Lower lobe of right lung (tissue), 2 donors: ENCODE data around the gene PCDHA10. TPM values are rescaled to one million over a fixed set of nuclear protein-coding genes. Genes with fewer than 3 reads are reported as not detected.
"Not testable (repeated sequence)": the region's sequence is repeated elsewhere in the genome, so short reads cannot be mapped to it uniquely, and the experiment has no call there.

Experiments used
- ATAC-seq, 2 donors: fragments of 200-7000 bp; cut with Tn5 transposase; one replicate each; pipeline ENCODE4 v1.9.1; 2020 to 2022; ENCODE audit warnings: mild to moderate bottlenecking in 2 of 2, moderate library complexity in 2 of 2
- DNase-seq: peaks from one replicate; pipeline ENCODE4 v3.0.0-alpha.2; 2020
- H3K27ac ChIP-seq: fragments of 200-600 bp; one replicate; pipeline ENCODE4 v1.8.0; 2022
- H3K27me3 ChIP-seq: fragments of 200-600 bp; one replicate; pipeline ENCODE4 v1.8.0; 2022; ENCODE audit warnings: low read depth
- H3K36me3 ChIP-seq: fragments of 200-600 bp; one replicate; pipeline ENCODE4 v1.8.0; 2022; ENCODE audit warnings: mild to moderate bottlenecking
- H3K4me1 ChIP-seq: fragments of 200-600 bp; one replicate; pipeline ENCODE4 v1.8.0; 2022
- H3K4me3 ChIP-seq: fragments of 200-600 bp; one replicate; pipeline ENCODE4 v1.8.0; 2022; ENCODE audit warnings: mild to moderate bottlenecking
- H3K9me3 ChIP-seq: fragments of 200-600 bp; one replicate; pipeline ENCODE4 v1.8.0; 2022
- intact Hi-C: fragments of 100-400 bp; cut with DNase I; formaldehyde crosslinking; loops from one replicate; pipeline ENCODE4 v1.11.0; 2022
- total RNA-seq: library from RNA; stranded (reverse); fragmentation: NEBNext Ultra II Directional; extraction: Animal tissue kit (Norgen Biotek cat#: 25700); gene quantifications from one replicate; pipeline ENCODE4 v1.2.1, GENCODE V29; 2021
- TF ChIP-seq, protein P1 (sequence below): fragments of 200-600 bp; IDR thresholded peaks from one replicate; pipeline ENCODE4 v1.8.0; 2022; ENCODE audit warnings: antibody characterized with exemption, mild to moderate bottlenecking
- donor health status: DM: no; HTN: yes; CAD: no; lungs with severe emphysema.

Gene PCDHA10
- total RNA-seq, 1 donor from 2014 or later: 1.5 TPM

DNA sequence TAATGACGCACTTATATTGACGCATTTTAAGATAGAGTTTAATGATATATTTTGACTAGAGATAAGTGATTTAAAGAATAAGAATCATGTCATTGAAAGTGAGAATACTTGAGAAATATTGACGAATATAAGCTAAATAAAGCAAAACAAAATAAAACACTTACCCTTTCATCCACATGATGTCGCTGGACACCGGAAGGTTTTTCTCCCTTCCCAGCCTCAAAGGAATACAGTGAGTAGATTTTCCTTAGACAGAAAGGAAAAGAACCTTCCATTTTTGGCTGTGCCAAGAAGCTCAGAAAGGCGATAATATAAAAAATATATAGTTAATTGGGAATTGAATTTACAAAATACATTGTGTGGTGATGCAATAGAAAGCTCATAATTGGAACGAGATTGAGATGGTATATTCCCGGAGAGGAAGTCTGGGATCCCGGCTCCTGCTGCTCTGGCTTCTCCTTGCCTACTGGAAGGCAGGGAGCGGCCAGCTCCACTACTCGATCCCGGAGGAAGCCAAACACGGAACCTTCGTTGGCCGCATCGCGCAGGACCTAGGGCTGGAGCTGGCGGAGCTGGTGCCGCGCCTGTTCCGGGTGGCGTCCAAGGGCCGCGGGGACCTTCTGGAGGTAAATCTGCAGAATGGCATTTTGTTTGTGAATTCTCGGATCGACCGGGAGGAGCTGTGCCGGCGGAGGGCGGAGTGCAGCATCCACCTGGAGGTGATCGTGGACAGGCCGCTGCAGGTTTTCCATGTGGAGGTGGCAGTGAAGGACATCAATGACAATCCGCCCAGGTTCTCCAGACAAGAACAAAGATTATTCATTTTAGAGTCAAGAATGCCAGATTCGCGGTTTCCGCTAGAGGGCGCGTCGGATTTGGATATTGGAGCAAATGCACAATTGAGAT lies 34.1 kb upstream of the PCDHA10 start, which contains the start of gene PCDHA5:
Gene PCDHA5 (plus strand): TSS at position 239 of the 906 bp plus-strand sequence.
- H3K36me3 ChIP-seq: no peaks in the 10 kb centered on the region
- H3K9me3 ChIP-seq: no peaks in the 10 kb centered on the region
- DNase-seq: no peak
- H3K27me3 ChIP-seq: peaks cover 13% of the 10 kb centered on the region
- H3K4me3 ChIP-seq: peak within 1 kb of the TSS; percentile 16
- TF ChIP-seq, protein P1, sequence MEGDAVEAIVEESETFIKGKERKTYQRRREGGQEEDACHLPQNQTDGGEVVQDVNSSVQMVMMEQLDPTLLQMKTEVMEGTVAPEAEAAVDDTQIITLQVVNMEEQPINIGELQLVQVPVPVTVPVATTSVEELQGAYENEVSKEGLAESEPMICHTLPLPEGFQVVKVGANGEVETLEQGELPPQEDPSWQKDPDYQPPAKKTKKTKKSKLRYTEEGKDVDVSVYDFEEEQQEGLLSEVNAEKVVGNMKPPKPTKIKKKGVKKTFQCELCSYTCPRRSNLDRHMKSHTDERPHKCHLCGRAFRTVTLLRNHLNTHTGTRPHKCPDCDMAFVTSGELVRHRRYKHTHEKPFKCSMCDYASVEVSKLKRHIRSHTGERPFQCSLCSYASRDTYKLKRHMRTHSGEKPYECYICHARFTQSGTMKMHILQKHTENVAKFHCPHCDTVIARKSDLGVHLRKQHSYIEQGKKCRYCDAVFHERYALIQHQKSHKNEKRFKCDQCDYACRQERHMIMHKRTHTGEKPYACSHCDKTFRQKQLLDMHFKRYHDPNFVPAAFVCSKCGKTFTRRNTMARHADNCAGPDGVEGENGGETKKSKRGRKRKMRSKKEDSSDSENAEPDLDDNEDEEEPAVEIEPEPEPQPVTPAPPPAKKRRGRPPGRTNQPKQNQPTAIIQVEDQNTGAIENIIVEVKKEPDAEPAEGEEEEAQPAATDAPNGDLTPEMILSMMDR: peak; percentile 44
- intact Hi-C loops: no loop called here
- ATAC-seq: no peak
- H3K27ac ChIP-seq: no peak within 1 kb of the TSS
- no peaks in the 10 kb centered on the region for H3K4me1 ChIP-seq

DNA sequence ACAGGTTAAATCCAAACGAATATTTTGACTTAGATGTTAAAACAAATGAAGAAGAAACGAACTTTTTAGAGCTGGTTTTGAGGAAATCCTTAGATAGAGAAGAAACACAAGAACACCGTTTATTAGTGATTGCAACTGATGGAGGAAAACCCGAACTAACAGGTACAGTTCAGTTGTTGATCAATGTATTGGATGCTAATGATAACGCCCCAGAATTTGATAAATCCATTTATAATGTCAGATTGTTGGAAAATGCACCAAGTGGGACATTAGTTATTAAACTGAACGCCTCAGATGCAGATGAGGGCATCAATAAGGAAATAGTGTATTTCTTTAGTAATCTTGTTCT lies 33.4 kb upstream of the PCDHA10 start:
- intact Hi-C loops: no loop called here
- TF ChIP-seq, protein P1: no peak
- H3K27ac ChIP-seq: no peak overlapping the region
- H3K4me3 ChIP-seq: no peak overlapping the region
- no peak for ATAC-seq
- no peaks in the 10 kb centered on the region for H3K36me3 ChIP-seq
- H3K4me1 ChIP-seq: no peaks in the 10 kb centered on the region
- no peaks in the 10 kb centered on the region for H3K9me3 ChIP-seq
- DNase-seq: no peak
- peaks cover 18% of the 10 kb centered on the region for H3K27me3 ChIP-seq

GRCh38 chr5:140822969-140823368 lies 32.7 kb upstream of the PCDHA10 start:
- H3K4me3 ChIP-seq, ATAC-seq, H3K4me1 ChIP-seq, H3K9me3 ChIP-seq, H3K36me3 ChIP-seq, H3K27ac ChIP-seq, DNase-seq, intact Hi-C loops: not testable (repeated sequence)
- H3K27me3 ChIP-seq: peaks cover 21% of the 10 kb centered on the region

DNA sequence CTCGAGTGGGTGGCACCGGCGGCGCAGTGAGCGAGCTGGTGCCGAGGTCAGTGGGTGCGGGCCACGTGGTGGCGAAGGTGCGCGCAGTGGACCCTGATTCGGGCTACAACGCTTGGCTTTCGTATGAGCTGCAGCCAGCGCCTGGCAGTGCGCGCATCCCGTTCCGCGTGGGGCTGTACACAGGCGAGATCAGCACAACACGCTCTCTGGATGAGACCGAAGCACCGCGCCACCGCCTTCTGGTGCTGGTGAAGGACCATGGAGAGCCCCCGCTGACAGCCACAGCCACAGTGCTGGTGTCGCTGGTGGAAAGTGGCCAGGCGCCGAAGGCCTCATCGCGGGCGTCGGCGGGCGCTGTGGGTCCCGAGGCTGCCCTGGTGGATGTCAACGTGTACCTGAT lies 32.2 kb upstream of the PCDHA10 start:
- ATAC-seq (no peak), DNase-seq (no peak)
- H3K27ac ChIP-seq: no peak overlapping the region
- no peaks in the 10 kb centered on the region for H3K4me1 ChIP-seq
- TF ChIP-seq, protein P1: no peak
- H3K27me3 ChIP-seq: peaks cover 26% of the 10 kb centered on the region
- H3K9me3 ChIP-seq: peaks cover 7% of the 10 kb centered on the region
- intact Hi-C loops: no loop called here
- H3K4me3 ChIP-seq: no peak overlapping the region
- no peaks in the 10 kb centered on the region for H3K36me3 ChIP-seq

DNA sequence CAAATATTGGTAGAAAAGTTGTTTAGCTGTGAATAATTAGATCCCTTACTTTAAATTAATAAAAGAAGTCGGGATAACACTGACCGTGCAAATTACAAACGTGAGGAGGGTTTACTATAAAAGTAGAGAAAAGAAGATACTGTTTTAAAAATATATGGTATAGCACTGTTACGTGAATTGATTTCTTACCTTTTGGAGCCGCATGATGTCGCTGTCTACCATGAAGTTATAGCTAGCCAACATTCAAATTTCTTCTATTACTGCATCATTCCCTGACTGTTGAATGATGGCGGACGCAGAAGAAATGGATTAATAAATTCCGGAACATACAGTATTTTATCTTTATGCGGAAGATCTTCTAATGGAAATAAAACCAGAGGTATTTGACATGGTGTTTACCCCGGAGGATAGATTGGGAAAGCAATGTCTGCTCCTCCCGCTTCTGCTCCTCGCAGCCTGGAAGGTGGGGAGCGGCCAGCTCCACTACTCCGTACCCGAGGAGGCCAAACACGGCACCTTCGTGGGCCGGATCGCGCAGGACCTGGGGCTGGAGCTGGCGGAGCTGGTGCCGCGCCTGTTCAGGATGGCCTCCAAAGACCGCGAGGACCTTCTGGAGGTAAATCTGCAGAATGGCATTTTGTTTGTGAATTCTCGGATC lies 27.9 kb upstream of the PCDHA10 start, which contains the start of gene PCDHA6:
Gene PCDHA6 (plus strand): TSS at position 257 of the 658 bp plus-strand sequence. CDS start 132 bp downstream, at position 389.
- Histone ChIP-seq H3K27me3 (peaks cover 28% of the 10 kb centered on the region), H3K27ac (no peak within 1 kb of the TSS), H3K4me1 (no peaks in the 10 kb centered on the region), H3K36me3 (no peaks in the 10 kb centered on the region), H3K4me3 (no peak within 1 kb of the TSS), H3K9me3 (peaks cover 19% of the 10 kb centered on the region)
- ATAC-seq: no peak
- intact Hi-C loops: no loop called here
- no peak for DNase-seq
- TF ChIP-seq, protein P1: no peak

GRCh38 chr5:140828362-140828737 lies 27.3 kb upstream of the PCDHA10 start:
- TF ChIP-seq, protein P1: no peak
- H3K36me3 ChIP-seq: no peaks in the 10 kb centered on the region
- H3K4me3 ChIP-seq: no peak overlapping the region
- H3K4me1 ChIP-seq: no peaks in the 10 kb centered on the region
- no peak overlapping the region for H3K27ac ChIP-seq
- intact Hi-C loops: no loop called here
- no peak for ATAC-seq
- peaks cover 19% of the 10 kb centered on the region for H3K9me3 ChIP-seq
- H3K27me3 ChIP-seq: peaks cover 28% of the 10 kb centered on the region
- no peak for DNase-seq

GRCh38 chr5:140829511-140830501 lies 25.9 kb upstream of the PCDHA10 start:
- intact Hi-C loops, ATAC-seq, DNase-seq, H3K4me3 ChIP-seq, H3K27ac ChIP-seq, H3K4me1 ChIP-seq, H3K36me3 ChIP-seq: not testable (repeated sequence)
- H3K27me3 ChIP-seq: peaks cover 32% of the 10 kb centered on the region
- peaks cover 21% of the 10 kb centered on the region for H3K9me3 ChIP-seq
